NT2/D1 (cell line): ENCODE data around the gene QRICH1.

Source experiments
- DNase-seq: peaks from one replicate; pipeline ENCODE4 v3.0.0-alpha.2; 2011; ENCODE audit warnings: low read depth, low spot score
- H3K27me3 ChIP-seq: 2 replicates; pipeline ENCODE4 v1.6.0; 2011; ENCODE audit warnings: mild to moderate bottlenecking; ENCODE audit not compliant: insufficient read length, insufficient read depth
- H3K36me3 ChIP-seq: 2 replicates; pipeline ENCODE4 v1.6.1; 2011; ENCODE audit warnings: mild to moderate bottlenecking, low read length, mixed read lengths; ENCODE audit not compliant: insufficient read depth, insufficient read length
- H3K4me1 ChIP-seq: 2 replicates; pipeline ENCODE4 v1.5.1; 2011; ENCODE audit not compliant: insufficient read depth, insufficient read length
- H3K4me3 ChIP-seq: 2 replicates; pipeline ENCODE4 v1.5.1; 2011; ENCODE audit warnings: low read depth; ENCODE audit not compliant: insufficient read length
- H3K9ac ChIP-seq: 2 replicates; pipeline ENCODE4 v1.6.0; 2011; ENCODE audit warnings: low read depth; ENCODE audit not compliant: insufficient read length
- H3K9me3 ChIP-seq: 2 replicates; pipeline ENCODE4 v1.5.1; 2011; ENCODE audit warnings: mild to moderate bottlenecking, low read length; ENCODE audit not compliant: insufficient read depth
- SUZ12 ChIP-seq: IDR thresholded peaks from 2 replicates; pipeline ENCODE4 v1.6.1; 2011; ENCODE audit not compliant: insufficient read length, insufficient read depth; ENCODE audit errors: extremely low read depth
- YY1 ChIP-seq: IDR thresholded peaks from 2 replicates; pipeline ENCODE4 v1.6.1; 2011; ENCODE audit not compliant: insufficient read length, insufficient read depth
- ZNF274 ChIP-seq: IDR thresholded peaks from 2 replicates; pipeline ENCODE4 v1.6.1; 2011; ENCODE audit warnings: mild to moderate bottlenecking, low read depth, low read length

The QRICH1 gene

GRCh38 chr3:49058011-49058410, 35.9 kb downstream of the QRICH1 start:
- Histone ChIP-seq H3K27me3 (no peaks in the 10 kb centered on the region), H3K36me3 (peaks cover 79% of the 10 kb centered on the region), H3K4me1 (no peaks in the 10 kb centered on the region), H3K4me3 (no peak overlapping the region), H3K9me3 (no peaks in the 10 kb centered on the region), H3K9ac (no peak overlapping the region)
- DNase-seq = no peak
- no peak for TF ChIP-seq ZNF274
- no peak for TF ChIP-seq SUZ12
- no peak for TF ChIP-seq YY1

DNA sequence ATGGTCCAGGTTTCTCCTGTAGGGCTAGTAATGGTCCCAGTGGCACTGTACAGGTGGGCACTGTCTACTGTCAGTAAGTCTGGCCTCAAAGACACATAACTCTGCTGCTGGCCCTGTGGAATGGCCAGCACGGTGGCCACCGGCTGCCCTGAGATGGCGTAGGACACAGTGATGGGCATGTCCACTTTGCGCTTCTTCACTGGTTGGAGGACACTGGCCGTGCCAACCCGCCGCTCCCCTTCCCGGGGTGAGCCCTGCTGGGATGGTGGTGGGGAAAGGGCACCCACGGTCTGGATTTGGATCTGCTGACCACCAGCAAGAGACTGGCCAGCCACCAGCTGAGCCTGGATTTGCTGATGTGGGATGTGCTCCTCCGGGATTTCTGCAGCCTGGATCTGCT, 36.6 kb downstream of the QRICH1 start:
- DNase-seq = no peak
- H3K4me3 ChIP-seq = no peak overlapping the region
- no peak overlapping the region for H3K9ac ChIP-seq
- no peak for TF ChIP-seq SUZ12
- no peak for TF ChIP-seq YY1
- no peak for TF ChIP-seq ZNF274
- no peaks in the 10 kb centered on the region for H3K27me3 ChIP-seq
- H3K36me3 ChIP-seq = peaks cover 80% of the 10 kb centered on the region
- H3K4me1 ChIP-seq = no peaks in the 10 kb centered on the region
- no peaks in the 10 kb centered on the region for H3K9me3 ChIP-seq

DNA sequence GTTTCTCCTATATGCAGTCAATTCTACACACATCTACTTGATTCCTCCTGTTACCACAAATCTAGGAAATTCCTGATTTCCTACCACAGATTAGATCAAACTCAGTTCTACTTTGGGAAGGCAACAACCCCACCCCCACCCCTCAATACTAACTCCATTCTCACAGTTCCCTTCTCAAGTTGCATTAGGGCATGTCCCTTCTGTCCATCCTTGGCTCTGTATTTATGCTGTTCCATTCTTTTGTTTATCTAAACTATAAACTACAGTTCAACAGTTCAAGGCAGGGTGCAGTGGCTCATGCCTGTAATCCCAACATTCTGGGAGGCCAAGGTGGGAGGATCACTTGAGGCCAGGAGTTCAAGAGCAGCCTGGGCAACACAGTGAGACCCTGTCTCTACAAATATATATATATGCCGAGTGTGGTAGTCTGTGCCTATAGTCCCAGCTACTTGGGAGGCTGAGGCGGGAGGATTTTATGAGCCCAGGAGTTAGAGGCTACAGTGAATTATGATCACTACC, 39.5 kb downstream of the QRICH1 start:
- no peak for DNase-seq
- Histone ChIP-seq H3K4me3 (no peak overlapping the region), H3K27me3 (no peaks in the 10 kb centered on the region), H3K9me3 (no peaks in the 10 kb centered on the region), H3K36me3 (peaks cover 74% of the 10 kb centered on the region), H3K4me1 (no peaks in the 10 kb centered on the region), H3K9ac (no peak overlapping the region)
- TF ChIP-seq YY1 (no peak), SUZ12 (no peak), ZNF274 (no peak)

DNA sequence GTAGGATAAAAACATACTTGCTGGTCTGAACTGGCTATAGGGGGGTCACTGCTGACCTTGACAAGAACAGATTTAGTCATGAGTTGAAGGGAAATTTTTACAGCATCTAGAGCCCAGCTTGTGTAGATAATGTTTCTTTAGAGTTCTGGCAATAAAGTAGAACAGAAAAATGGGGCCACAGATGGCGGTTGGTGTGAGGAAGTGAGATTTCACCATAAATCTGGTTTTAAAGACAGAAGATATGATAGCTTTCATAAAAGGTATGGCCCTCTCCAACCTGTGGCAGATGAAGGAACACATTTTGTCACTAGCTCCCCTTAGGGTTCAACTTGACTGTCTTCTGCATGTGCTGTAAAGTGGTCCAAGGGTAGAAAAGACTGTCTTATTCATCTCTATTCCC, 40.3 kb downstream of the QRICH1 start:
- Histone ChIP-seq H3K9me3 (no peaks in the 10 kb centered on the region), H3K36me3 (peaks cover 79% of the 10 kb centered on the region), H3K4me1 (no peaks in the 10 kb centered on the region), H3K27me3 (no peaks in the 10 kb centered on the region), H3K4me3 (no peak overlapping the region), H3K9ac (no peak overlapping the region)
- TF ChIP-seq SUZ12 = no peak
- TF ChIP-seq ZNF274 = no peak
- TF ChIP-seq YY1 = no peak
- DNase-seq = no peak

DNA sequence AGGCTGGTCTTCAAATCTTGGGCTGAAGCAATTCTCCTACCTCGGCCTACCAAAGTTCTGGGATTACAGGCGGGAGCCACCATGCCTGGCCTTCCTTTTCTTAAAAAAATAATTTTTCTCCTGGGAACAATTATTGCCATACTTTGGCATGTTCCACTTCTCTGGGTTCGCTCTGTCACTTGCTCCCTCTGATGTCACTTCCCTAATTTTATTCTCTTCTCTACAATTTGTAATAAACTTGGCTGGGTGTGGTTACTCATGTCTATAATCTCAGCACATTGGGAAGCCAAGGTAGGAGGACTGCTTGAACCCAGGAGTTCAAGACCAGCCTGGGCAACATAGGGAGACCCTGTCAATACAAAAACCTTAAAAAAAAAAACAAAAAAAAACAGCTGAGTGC, 58.6 kb downstream of the QRICH1 start:
- no peak overlapping the region for H3K9ac ChIP-seq
- TF ChIP-seq ZNF274 (no peak), YY1 (no peak), SUZ12 (no peak)
- H3K36me3 ChIP-seq = peaks cover 90% of the 10 kb centered on the region
- no peaks in the 10 kb centered on the region for H3K9me3 ChIP-seq
- DNase-seq = no peak
- no peaks in the 10 kb centered on the region for H3K27me3 ChIP-seq
- H3K4me3 ChIP-seq = no peak overlapping the region
- H3K4me1 ChIP-seq = no peaks in the 10 kb centered on the region

DNA sequence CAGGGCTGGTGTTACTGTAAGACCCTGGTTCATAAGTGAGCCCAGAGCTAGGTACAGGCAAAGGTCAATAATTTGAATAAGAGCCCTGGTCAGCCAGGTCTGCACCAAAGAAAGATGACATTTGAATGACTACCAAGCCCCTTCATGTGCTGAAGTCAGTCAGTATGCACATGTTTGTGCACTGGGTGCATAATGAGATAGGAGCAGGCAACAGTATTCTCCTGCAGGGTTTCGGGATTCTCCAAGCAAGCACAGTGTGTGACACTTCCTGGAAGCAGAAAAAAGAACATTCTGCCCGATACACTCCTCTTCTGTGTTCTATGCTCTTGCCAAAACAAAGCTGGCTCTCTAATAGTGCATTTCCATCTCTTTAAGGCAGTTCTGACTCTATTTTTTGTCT, 59.2 kb downstream of the QRICH1 start:
- peaks cover 90% of the 10 kb centered on the region for H3K36me3 ChIP-seq
- H3K4me1 ChIP-seq = no peaks in the 10 kb centered on the region
- no peak for TF ChIP-seq ZNF274
- no peak for TF ChIP-seq YY1
- TF ChIP-seq SUZ12 = no peak
- H3K9ac ChIP-seq = peak overlapping the region; percentile 18
- no peak for DNase-seq
- H3K27me3 ChIP-seq = no peaks in the 10 kb centered on the region
- H3K9me3 ChIP-seq = no peaks in the 10 kb centered on the region
- no peak overlapping the region for H3K4me3 ChIP-seq

- no peak for TF ChIP-seq ZNF274
- no peak for TF ChIP-seq YY1
- no peak for TF ChIP-seq SUZ12
- no peak for DNase-seq
- peaks cover 83% of the 10 kb centered on the region for H3K36me3 ChIP-seq
- no peaks in the 10 kb centered on the region for H3K27me3 ChIP-seq
- no peak overlapping the region for H3K9ac ChIP-seq
- peaks cover 7% of the 10 kb centered on the region for H3K4me1 ChIP-seq
- H3K4me3 ChIP-seq = no peak overlapping the region
- H3K9me3 ChIP-seq = no peaks in the 10 kb centered on the region
Measured at GRCh38 chr3:49032646-49033304, 61.1 kb downstream of the QRICH1 start.
